ENCODE measurements around the gene GNLY.

The GNLY gene

GRCh38 chr2:85704038-85704437, 9.9 kb downstream of the GNLY start:
- H3K9me3 ChIP-seq: no peaks in the 10 kb centered on the region
- H3K27me3 ChIP-seq (ENCODE audit: low read depth): peaks cover 12% of the 10 kb centered on the region
- in situ Hi-C loops (cut with MboI; ENCODE audit: low sequenced_read_pairs): no loop called here
- H3K36me3 ChIP-seq (replicated peaks): no peaks in the 10 kb centered on the region
- peaks cover 4% of the 10 kb centered on the region for H3K4me1 ChIP-seq
- H3K4me3 ChIP-seq: no peak overlapping the region
- DNase-seq (ENCODE audit: low spot score in 2 of 2): no peak

- Histone ChIP-seq H3K36me3 (replicated peaks) (no peaks in the 10 kb centered on the region), H3K9me3 (no peaks in the 10 kb centered on the region), H3K4me1 (peaks cover 4% of the 10 kb centered on the region), H3K27me3 (ENCODE audit: low read depth) (peaks cover 12% of the 10 kb centered on the region), H3K4me3 (no peak overlapping the region)
- in situ Hi-C loops (cut with MboI; ENCODE audit: low sequenced_read_pairs): no loop called here
- no peak for DNase-seq (ENCODE audit: low spot score in 2 of 2)
These were observed 10.9 kb downstream of the GNLY start for GRCh38 chr2:85704800-85705679.

DNA sequence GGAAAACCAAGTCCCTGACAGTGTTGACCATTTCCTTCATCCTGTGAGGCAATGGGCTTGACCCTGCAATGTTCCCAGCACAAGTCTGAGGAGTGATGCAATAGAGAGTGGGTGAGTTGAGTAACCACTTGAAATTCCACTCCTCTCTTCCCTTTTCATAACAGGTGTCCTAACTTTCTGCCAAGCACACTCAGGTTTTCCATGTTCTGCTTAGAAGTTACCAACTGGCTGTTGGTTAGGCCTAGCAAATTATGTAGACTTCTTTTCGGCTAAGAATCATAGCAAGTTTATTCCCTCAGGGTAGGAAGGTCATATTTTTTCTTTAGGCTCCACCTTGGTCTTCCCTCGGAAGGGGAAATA, 11.5 kb downstream of the GNLY start:
- in situ Hi-C loops (cut with MboI; ENCODE audit: low sequenced_read_pairs): no loop called here
- no peak for DNase-seq (ENCODE audit: low spot score in 2 of 2)
- H3K4me3 ChIP-seq: no peak overlapping the region
- peaks cover 4% of the 10 kb centered on the region for H3K4me1 ChIP-seq
- H3K27me3 ChIP-seq (ENCODE audit: low read depth): peaks cover 12% of the 10 kb centered on the region
- no peaks in the 10 kb centered on the region for H3K9me3 ChIP-seq
- H3K36me3 ChIP-seq (replicated peaks): no peaks in the 10 kb centered on the region

- DNase-seq (ENCODE audit: low spot score in 2 of 2): no peak
- peaks cover 4% of the 10 kb centered on the region for H3K4me1 ChIP-seq
- in situ Hi-C loops (cut with MboI; ENCODE audit: low sequenced_read_pairs): no loop called here
These were observed 11.9 kb downstream of the GNLY start for GRCh38 chr2:85706063-85706462.

GRCh38 chr2:85706599-85707296, 12.6 kb downstream of the GNLY start:
- H3K4me1 ChIP-seq: peaks cover 4% of the 10 kb centered on the region
- in situ Hi-C loops (cut with MboI; ENCODE audit: low sequenced_read_pairs): no loop called here
- H3K9me3 ChIP-seq: no peaks in the 10 kb centered on the region
- no peaks in the 10 kb centered on the region for H3K36me3 ChIP-seq (replicated peaks)
- no peak overlapping the region for H3K4me3 ChIP-seq
- peaks cover 12% of the 10 kb centered on the region for H3K27me3 ChIP-seq (ENCODE audit: low read depth)
- no peak for DNase-seq (ENCODE audit: low spot score in 2 of 2)

More at GRCh38 chr2:85706063-85706462, 11.9 kb downstream of the GNLY start:
- no peak overlapping the region for H3K4me3 ChIP-seq
- no peaks in the 10 kb centered on the region for H3K9me3 ChIP-seq
- no peaks in the 10 kb centered on the region for H3K36me3 ChIP-seq (replicated peaks)
- H3K27me3 ChIP-seq (ENCODE audit: low read depth): peaks cover 12% of the 10 kb centered on the region

DNA sequence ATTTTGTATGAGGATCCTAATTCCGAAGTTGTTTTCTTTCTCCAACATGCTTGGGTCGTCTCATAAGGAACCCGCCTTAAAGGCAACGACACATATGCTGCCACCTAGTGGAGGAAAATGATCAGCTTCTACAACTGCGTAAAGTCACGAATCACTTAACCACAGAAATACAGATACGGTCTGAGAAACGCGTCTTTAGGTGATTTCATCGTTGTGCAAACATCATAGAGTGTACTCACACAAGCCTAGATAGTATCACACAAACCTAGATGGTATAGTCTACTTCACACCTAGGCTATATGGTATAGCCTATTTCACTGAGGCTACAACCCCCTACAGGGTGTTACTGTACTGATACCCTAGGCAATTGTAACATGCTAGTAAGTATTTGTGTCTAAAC, 13.1 kb downstream of the GNLY start:
- peaks cover 2% of the 10 kb centered on the region for H3K4me1 ChIP-seq
- H3K27me3 ChIP-seq (ENCODE audit: low read depth): peaks cover 12% of the 10 kb centered on the region
- H3K36me3 ChIP-seq (replicated peaks): no peaks in the 10 kb centered on the region
- no peaks in the 10 kb centered on the region for H3K9me3 ChIP-seq
- DNase-seq (ENCODE audit: low spot score in 2 of 2): peak; percentile 70 to 80
- in situ Hi-C loops (cut with MboI; ENCODE audit: low sequenced_read_pairs): no loop called here
- no peak overlapping the region for H3K4me3 ChIP-seq

GRCh38 chr2:85708641-85709040, 14.5 kb downstream of the GNLY start:
- in situ Hi-C loops (cut with MboI; ENCODE audit: low sequenced_read_pairs): no loop called here
- no peak for DNase-seq (ENCODE audit: low spot score in 2 of 2)
- H3K36me3 ChIP-seq (replicated peaks): no peaks in the 10 kb centered on the region
- H3K9me3 ChIP-seq: no peaks in the 10 kb centered on the region
- no peak overlapping the region for H3K4me3 ChIP-seq
- peaks cover 12% of the 10 kb centered on the region for H3K27me3 ChIP-seq (ENCODE audit: low read depth)
- H3K4me1 ChIP-seq: no peaks in the 10 kb centered on the region

DNA sequence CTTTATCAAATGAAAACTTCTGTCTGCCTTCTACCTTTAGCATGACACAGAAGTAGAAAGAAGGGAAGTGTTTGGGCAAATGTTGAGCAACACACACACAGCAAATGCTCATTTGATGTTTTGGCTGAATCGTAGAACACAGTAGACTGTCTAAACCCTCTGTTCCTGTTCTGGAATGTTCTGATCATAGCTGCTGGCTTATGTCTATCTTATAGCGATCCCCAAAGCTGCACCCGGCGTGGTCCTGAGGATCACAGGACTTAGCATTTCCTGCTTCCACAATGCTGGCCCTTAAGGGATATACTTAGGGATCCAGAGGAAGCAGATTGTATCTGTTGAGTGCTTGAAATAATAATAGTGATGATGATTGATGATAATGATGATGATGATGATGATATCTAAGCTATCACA, 15.2 kb downstream of the GNLY start:
- in situ Hi-C loops (cut with MboI; ENCODE audit: low sequenced_read_pairs): no loop called here
- H3K9me3 ChIP-seq: no peaks in the 10 kb centered on the region
- no peak overlapping the region for H3K4me3 ChIP-seq
- no peak for DNase-seq (ENCODE audit: low spot score in 2 of 2)
- H3K36me3 ChIP-seq (replicated peaks): no peaks in the 10 kb centered on the region
- H3K27me3 ChIP-seq (ENCODE audit: low read depth): peaks cover 12% of the 10 kb centered on the region
- H3K4me1 ChIP-seq: no peaks in the 10 kb centered on the region

DNA sequence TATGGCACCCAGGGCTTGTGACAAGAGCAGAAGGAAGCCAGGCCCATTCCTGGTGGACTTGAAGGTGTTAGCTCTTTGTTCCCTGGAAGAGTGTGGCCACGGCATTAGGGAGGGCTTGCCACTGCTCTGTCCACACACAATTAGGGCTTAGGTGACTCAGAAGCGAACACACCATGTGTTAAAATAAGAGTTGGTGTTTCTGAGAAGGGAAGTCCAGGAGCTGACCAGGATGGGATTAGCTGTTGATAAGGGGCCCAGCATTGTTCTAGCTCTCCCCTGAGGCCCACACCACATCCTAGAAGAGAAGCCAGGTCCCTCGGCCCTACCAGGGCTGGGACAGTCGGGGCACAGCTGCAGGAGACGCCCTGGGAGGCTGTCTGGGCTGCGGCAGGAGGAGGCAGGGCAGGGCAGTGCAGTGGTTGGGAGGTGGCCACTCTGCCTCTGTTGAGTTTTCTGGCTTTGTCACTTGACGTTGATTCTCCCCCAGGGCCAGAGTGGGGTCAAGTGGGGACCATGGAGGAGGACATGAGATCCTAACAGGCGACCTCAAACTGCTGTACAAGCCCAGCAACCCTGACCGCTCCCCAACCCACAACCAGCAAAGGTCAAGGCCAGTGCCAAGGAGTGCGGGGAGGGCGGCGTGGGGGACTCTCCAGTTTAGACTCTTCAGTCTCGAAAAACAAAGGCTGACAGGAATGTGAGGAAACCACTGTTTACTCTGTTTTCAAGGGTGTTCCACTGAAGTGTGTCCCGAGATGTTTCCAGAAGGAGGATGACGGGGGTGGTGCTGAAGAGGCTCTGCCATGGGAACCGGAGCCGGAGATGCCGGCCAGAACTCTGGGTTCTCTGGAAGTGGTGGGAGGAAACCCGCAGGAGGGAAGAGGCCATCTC, 16.8 kb downstream of the GNLY start:
- no peak for DNase-seq (ENCODE audit: low spot score in 2 of 2)
- H3K4me1 ChIP-seq: no peaks in the 10 kb centered on the region
- in situ Hi-C loops (cut with MboI; ENCODE audit: low sequenced_read_pairs): no loop called here

GRCh38 chr2:85711578-85712060, 17.5 kb downstream of the GNLY start:
- no peaks in the 10 kb centered on the region for H3K9me3 ChIP-seq
- H3K36me3 ChIP-seq (replicated peaks): no peaks in the 10 kb centered on the region
- H3K4me3 ChIP-seq: no peak overlapping the region
- H3K4me1 ChIP-seq: no peaks in the 10 kb centered on the region
- in situ Hi-C loops (cut with MboI; ENCODE audit: low sequenced_read_pairs): no loop called here
- H3K27me3 ChIP-seq (ENCODE audit: low read depth): peaks cover 12% of the 10 kb centered on the region
- no peak for DNase-seq (ENCODE audit: low spot score in 2 of 2)

More for the DNA sequence above, 16.8 kb downstream of the GNLY start:
- H3K27me3 ChIP-seq (ENCODE audit: low read depth): peaks cover 12% of the 10 kb centered on the region
- no peaks in the 10 kb centered on the region for H3K36me3 ChIP-seq (replicated peaks)
- no peak overlapping the region for H3K4me3 ChIP-seq
- no peaks in the 10 kb centered on the region for H3K9me3 ChIP-seq

DNA sequence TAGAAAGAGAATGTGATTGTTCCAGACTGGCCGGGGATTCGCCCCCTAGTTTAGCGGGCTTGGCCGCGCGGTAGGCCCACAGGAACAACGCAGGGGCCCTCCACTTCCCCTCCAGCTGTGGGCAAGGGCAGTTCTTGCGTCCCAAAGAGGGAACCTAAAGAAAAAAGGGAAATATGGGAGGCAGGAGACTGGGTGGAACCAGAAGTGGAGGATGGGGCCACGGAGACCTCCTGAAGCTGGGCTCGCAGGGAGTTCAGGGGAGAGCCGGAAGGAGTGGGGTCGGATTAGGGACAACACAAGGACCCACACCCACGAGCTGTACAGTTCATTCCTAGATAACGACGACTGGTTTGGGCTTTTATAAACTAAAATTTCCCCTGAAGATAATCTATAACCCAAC, 18.2 kb downstream of the GNLY start:
- no peaks in the 10 kb centered on the region for H3K9me3 ChIP-seq
- no peak overlapping the region for H3K4me3 ChIP-seq
- DNase-seq (ENCODE audit: low spot score in 2 of 2): no peak
- in situ Hi-C loops (cut with MboI; ENCODE audit: low sequenced_read_pairs): no loop called here
- H3K4me1 ChIP-seq: no peaks in the 10 kb centered on the region
- H3K27me3 ChIP-seq (ENCODE audit: low read depth): peaks cover 12% of the 10 kb centered on the region
- H3K36me3 ChIP-seq (replicated peaks): no peaks in the 10 kb centered on the region

DNA sequence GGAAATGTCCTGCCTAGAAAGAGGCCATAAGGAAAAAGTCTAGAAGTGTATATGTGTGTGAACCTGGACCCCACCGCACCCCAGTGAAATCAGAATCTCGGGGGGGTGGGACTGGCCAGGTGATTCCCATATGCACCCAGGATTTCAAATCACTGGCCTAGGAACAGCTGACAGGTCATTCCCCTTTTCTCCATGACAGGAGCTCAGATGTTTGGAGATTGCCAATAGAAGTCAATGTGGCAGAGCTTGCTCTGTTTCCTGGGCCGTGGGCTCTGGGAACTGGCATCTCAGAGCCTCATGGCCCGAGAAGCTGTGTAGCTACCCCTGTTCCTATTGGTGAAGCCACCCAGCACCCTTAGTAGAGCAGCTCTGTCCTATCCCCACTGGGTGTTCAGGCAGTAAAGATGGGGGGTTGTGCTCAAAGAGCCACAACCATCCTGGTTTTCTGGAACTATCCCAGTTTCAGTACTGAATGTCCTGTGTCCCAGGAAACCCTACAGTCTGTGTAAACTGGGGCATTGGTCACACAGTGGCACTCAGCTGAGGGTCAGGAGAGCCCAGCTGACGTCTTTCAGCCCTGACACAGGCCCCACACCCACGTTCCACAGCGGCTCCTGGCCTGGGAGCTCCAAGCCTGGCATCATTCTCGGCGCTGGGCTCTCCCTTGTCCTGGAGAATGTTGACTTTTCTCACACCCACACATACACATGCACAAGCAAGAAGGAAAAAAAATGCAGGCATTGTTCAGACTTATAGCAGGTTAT, 18.9 kb downstream of the GNLY start:
- H3K4me3 ChIP-seq: no peak overlapping the region
- no peak for DNase-seq (ENCODE audit: low spot score in 2 of 2)
- in situ Hi-C loops (cut with MboI; ENCODE audit: low sequenced_read_pairs): no loop called here
- H3K27me3 ChIP-seq (ENCODE audit: low read depth): peaks cover 7% of the 10 kb centered on the region; the same call in 1 of the 2 replicates
- no peaks in the 10 kb centered on the region for H3K4me1 ChIP-seq
- no peaks in the 10 kb centered on the region for H3K36me3 ChIP-seq (replicated peaks)
- H3K9me3 ChIP-seq: no peaks in the 10 kb centered on the region

- no peak for DNase-seq (ENCODE audit: low spot score in 2 of 2)
- Histone ChIP-seq H3K36me3 (replicated peaks) (no peaks in the 10 kb centered on the region), H3K9me3 (no peaks in the 10 kb centered on the region), H3K27me3 (ENCODE audit: low read depth) (peaks cover 3% of the 10 kb centered on the region; the same call in 1 of the 2 replicates), H3K4me3 (no peak overlapping the region), H3K4me1 (no peaks in the 10 kb centered on the region)
- in situ Hi-C loops (cut with MboI; ENCODE audit: low sequenced_read_pairs): no loop called here
These were observed 19.7 kb downstream of the GNLY start for GRCh38 chr2:85713836-85714235.

All from HAP-1 (cell line).